NCI-H1436 treated with DMSO at 0.1 percent for 48 hours (cell line): ENCODE results near the gene TNS2.
"Not testable (repeated sequence)": the region's sequence is repeated elsewhere in the genome, so short reads cannot be mapped to it uniquely, and the experiment has no call there.

Experiments
- DNase-seq: peaks from one replicate; lab custom pipeline; 2025; lab: John Stamatoyannopoulos, UW

The TNS2 gene, protein sequence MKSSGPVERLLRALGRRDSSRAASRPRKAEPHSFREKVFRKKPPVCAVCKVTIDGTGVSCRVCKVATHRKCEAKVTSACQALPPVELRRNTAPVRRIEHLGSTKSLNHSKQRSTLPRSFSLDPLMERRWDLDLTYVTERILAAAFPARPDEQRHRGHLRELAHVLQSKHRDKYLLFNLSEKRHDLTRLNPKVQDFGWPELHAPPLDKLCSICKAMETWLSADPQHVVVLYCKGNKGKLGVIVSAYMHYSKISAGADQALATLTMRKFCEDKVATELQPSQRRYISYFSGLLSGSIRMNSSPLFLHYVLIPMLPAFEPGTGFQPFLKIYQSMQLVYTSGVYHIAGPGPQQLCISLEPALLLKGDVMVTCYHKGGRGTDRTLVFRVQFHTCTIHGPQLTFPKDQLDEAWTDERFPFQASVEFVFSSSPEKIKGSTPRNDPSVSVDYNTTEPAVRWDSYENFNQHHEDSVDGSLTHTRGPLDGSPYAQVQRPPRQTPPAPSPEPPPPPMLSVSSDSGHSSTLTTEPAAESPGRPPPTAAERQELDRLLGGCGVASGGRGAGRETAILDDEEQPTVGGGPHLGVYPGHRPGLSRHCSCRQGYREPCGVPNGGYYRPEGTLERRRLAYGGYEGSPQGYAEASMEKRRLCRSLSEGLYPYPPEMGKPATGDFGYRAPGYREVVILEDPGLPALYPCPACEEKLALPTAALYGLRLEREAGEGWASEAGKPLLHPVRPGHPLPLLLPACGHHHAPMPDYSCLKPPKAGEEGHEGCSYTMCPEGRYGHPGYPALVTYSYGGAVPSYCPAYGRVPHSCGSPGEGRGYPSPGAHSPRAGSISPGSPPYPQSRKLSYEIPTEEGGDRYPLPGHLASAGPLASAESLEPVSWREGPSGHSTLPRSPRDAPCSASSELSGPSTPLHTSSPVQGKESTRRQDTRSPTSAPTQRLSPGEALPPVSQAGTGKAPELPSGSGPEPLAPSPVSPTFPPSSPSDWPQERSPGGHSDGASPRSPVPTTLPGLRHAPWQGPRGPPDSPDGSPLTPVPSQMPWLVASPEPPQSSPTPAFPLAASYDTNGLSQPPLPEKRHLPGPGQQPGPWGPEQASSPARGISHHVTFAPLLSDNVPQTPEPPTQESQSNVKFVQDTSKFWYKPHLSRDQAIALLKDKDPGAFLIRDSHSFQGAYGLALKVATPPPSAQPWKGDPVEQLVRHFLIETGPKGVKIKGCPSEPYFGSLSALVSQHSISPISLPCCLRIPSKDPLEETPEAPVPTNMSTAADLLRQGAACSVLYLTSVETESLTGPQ (N-terminal part only)

DNA sequence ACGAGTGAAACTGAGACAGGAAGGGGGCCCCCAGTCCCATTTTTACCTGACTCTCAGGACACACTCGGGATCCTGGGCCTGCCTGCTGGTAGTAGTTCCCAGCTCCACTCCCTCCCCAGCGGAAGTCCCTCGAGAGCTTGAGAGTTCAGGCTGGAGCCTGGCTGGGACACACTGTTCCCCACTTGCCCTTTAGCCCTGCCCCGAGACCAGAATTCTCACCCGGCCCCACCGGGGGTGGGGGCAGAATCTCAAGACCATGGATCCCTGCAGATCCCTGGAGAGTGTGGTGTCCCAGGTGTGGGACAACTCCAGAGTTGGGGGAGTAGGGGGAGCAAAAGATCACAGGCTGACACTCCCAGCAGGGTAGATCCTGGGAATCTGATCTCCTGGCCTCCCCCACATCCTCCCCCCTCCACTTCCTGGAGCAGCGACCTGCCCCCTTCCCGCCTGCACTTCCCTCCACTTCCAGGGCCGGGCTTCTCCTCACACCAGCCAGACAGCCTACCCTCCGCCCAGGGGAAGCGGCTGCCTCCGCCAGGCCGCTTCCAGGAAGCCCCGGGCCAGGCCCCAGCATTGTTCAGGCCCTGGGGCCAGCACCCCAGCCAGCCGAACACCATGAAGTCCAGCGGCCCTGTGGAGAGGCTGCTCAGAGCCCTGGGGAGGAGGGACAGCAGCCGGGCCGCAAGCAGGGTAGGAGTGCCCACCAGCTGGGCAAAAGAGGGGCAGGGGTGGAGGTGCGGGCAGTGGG, at the start of gene TNS2:
TNS2 (plus strand) TSS at position 495 of the 748 bp plus-strand sequence; CDS start at position 616, 121 bp downstream.
- no peak for DNase-seq

DNA sequence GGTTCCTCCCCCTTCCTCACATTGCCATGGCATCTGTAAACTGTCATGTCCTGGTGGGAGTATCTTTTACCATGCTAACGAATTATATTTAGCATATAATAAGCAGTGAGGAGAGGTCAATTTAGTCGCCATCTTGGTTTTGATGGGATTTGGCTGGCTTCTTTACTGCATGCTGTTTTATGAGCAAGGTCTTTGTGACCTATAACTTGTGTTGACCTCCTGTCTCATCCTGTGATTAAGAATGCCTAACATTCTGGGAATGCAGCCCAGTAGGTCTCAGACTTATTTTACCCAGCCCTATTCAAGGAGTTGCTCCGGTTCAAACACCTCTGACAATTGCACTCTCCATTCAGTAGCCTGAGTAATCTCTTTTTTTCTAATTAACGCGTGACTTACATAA, 45.7 kb upstream of the TNS2 start:
- no peak for DNase-seq

DNA sequence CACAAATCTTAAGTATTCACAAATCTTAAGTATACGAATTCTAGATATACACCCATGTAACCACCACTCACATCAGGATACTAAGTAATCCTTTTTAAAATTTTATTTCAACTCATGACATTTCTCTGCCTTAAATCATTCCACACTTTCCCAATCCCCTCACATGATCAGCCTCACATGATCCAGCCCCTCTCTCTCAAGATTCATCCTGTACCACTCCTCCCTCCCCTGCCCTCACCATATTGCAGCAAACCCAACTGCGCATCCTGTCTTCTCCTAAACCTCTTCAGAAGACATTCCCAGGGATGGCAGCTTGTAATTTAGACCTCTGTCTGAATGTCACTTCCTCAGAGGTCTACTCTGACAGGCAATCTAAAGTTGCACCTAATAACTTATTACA, 45.3 kb upstream of the TNS2 start:
- no peak for DNase-seq

DNA sequence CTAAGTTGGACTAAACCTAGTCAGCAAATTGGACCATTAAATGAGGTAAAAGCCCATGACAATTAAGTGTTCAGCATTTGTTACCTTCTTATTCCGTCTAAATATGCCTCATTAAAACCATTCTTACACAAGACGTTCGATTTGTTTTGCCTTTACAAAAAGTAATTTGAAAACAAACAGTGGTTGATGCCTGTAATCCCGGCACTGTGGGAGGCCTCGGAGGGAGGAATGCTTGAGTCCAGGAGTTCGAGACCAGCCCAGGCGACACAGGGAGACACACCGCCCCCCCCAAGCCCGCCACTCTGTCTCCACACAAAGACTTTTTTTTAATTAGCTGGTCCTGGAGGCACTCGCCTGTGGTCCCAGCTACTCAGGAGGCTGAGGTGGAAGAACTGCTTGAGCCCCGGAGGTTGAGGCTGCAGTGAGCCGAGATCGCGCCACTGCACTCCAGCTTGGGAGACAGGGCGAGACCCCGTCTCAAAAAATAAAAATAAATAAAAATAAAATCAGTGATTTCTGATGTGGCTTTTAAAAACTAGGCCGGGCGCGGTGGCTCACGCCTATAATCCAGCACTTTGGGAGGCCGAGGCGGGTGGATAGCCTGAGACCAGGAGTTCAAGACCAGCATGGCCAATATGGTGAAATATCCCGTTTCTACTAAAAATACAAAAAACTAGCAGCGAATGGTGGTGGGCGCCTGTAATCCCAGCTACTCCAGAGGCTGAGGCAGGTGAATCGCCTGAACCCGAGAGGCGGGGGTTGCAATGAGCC, 44.5 kb upstream of the TNS2 start:
- no peak for DNase-seq

- peak; percentile 97 for DNase-seq
Observed at GRCh38 chr12:53005986-53006809, 43.7 kb upstream of the TNS2 start, which contains the start of gene EIF4B. EIF4B (plus strand) TSS chr12:53006456; CDS start chr12:53006484, 28 bp downstream.

- DNase-seq = no peak
Observed at GRCh38 chr12:53006810-53007309, 43.0 kb upstream of the TNS2 start.

- DNase-seq = no peak
Observed at GRCh38 chr12:53007343-53007742, 42.5 kb upstream of the TNS2 start.

DNA sequence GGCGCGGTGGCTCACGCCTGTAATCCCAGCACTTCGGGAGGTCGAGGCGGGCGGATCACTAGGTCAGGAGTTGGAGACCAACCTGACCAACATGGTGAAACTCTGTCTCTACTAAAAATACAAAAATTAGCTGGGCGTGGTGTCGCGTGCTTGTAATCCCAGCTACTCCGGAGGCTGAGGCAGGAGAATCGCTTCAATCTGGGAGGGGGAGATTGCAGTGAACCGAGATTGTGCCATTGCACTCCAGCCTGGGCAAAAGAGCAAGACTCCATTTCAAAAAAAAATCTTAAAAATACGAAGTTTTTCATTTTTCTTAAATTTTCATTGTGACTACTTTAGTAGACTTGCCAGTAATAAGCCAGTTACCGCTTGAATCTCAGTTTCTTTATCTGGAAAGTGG, 41.1 kb upstream of the TNS2 start:
- DNase-seq = not testable (repeated sequence)

DNA sequence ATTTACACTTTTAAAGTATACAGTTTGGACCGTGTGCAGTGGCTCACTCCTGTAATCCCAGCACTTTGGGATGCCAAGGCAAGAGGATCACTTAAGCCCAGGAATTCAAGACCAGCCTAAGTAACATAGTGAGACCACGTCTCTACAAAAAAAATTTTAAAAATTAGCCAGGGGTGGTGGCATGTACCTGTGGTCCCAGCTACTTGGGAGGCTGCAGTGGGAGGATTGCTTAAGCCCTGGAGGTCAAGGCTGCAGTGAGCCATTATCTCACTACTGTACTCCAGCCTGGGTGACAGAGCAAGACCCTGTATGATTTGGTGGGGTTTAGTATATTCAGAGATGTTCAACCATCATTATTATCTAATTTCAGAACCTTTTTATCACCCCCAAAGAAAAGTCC, 38.9 kb upstream of the TNS2 start:
- DNase-seq = no peak

GRCh38 chr12:53011889-53012288, 38.0 kb upstream of the TNS2 start:
- DNase-seq = no peak

GRCh38 chr12:53012928-53013327, 36.9 kb upstream of the TNS2 start:
- DNase-seq = no peak

- no peak for DNase-seq
Observed at GRCh38 chr12:53014709-53015108, 35.2 kb upstream of the TNS2 start.

DNA sequence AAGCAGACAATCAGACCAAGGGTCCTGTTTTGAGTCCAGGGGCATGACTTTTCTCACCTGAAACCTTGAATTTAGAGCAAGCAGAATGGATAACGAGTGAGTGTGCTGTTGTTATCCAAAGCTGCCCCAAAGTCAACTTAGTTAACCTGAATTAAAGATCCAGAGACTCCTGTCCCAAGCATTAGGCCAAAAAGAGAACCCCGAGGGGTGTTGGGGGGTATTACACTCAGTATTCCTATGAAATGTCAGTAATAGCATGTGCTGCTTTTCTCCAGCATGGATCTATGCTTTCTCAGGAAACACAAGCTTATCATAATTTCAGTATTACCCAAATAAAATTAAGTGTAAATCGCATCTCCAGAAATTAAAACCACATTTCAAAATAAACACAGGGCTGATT, 24.6 kb upstream of the TNS2 start:
- no peak for DNase-seq

GRCh38 chr12:53027014-53027413, 22.9 kb upstream of the TNS2 start:
- DNase-seq = not testable (repeated sequence)

GRCh38 chr12:53031616-53032015, 18.2 kb upstream of the TNS2 start:
- no peak for DNase-seq

DNA sequence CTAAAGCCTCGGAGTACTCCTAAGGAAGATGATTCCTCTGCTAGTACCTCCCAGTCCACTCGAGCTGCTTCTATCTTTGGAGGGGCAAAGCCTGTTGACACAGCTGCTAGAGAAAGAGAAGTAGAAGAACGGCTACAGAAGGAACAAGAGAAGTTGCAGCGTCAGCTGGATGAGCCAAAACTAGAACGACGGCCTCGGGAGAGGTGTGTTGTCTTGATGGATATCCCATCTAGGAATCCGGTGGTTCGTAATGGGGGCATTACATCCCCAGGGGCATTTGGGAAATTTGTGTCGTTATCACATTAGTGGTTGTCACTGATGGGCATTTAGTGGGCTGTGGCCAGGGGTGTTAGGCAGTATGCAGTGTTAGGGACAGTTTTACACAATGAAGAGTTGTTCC, 16.0 kb upstream of the TNS2 start:
- DNase-seq = not testable (repeated sequence)

- DNase-seq = no peak
Observed at GRCh38 chr12:53034459-53034858, 15.4 kb upstream of the TNS2 start.

- DNase-seq = no peak
Observed at GRCh38 chr12:53036802-53037201, 13.1 kb upstream of the TNS2 start.

DNA sequence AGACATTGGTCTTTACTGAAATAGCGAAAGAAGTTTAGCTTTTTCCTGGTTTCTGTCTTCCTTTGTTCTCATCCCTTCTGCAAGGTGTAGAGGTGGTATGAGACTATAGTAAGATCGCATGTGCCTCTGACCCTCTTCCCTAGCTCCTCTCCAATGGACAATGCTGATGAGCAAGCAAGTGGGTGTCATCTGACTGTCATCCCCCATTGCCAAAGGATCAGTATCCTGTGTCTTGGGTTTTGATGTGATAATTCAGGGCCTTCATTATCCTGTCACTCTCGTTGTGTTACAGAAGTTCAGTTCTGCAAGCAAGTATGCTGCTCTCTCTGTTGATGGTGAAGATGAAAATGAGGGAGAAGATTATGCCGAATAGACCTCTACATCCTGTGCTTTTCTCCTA, 10.0 kb upstream of the TNS2 start:
- DNase-seq = no peak
